ENCODE data around the gene MIEN1.

GRCh38 chr17:39757176-39757662 lies 26.9 kb upstream of the MIEN1 start:
- TF ChIP-seq, protein P1, sequence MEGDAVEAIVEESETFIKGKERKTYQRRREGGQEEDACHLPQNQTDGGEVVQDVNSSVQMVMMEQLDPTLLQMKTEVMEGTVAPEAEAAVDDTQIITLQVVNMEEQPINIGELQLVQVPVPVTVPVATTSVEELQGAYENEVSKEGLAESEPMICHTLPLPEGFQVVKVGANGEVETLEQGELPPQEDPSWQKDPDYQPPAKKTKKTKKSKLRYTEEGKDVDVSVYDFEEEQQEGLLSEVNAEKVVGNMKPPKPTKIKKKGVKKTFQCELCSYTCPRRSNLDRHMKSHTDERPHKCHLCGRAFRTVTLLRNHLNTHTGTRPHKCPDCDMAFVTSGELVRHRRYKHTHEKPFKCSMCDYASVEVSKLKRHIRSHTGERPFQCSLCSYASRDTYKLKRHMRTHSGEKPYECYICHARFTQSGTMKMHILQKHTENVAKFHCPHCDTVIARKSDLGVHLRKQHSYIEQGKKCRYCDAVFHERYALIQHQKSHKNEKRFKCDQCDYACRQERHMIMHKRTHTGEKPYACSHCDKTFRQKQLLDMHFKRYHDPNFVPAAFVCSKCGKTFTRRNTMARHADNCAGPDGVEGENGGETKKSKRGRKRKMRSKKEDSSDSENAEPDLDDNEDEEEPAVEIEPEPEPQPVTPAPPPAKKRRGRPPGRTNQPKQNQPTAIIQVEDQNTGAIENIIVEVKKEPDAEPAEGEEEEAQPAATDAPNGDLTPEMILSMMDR (IDR thresholded peaks at IDR 0.05): no peak
- TF ChIP-seq POLR2A (IDR thresholded peaks at IDR 0.05) (no peak), POLR2AphosphoS5 (IDR thresholded peaks at IDR 0.05) (no peak), EP300 (IDR thresholded peaks at IDR 0.05) (no peak)
